ENCODE results near the gene MANSC1. TPM values are rescaled to one million over a fixed set of nuclear protein-coding genes. Genes with fewer than 3 reads are reported as not detected.

Gene MANSC1
- total RNA-seq, 1 donor from 2014 or later: 0.79 TPM

DNA sequence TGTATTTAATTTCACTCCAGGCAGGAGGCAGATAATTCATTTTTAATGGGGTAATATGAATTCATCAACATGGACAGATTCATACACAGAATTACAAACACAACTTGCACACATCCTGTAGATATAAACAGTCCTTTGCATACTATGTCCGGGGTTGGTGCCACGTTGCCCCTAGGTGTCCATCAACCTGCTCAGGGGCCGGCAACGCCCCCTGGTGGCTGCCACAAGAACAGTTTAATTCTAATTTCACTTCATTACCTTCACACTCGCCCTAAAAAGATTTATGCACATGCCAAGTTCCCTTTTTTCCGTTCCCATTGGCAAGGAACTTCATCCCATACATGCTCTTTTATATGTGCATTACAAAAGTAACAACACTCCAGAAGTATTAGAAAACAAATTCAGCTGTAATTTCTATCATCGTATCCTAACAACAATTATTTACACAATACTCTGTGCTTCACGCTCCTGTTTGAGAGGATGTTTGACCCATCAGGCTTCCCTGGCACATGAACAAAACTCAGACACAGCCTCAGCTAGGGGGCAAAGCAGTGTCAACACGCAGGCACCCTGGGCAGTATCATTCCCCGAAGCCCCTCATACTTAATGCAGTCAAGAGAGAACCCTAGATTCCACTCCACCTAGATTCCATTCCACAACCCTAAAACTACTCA, 15.5 kb downstream of the MANSC1 start:
- H3K36me3 ChIP-seq (ENCODE audit: control insufficient read depth, insufficient read depth, low read length): no peaks in the 10 kb centered on the region
- no peaks in the 10 kb centered on the region for H3K27me3 ChIP-seq (ENCODE audit: control insufficient read depth, insufficient read depth, low read length)
- DNase-seq (ENCODE audit: low read depth) (no peak), FAIRE-seq (no peak)
- no peak overlapping the region for H3K4me3 ChIP-seq (ENCODE audit: low read depth, low read length)
- TF ChIP-seq, protein P1, sequence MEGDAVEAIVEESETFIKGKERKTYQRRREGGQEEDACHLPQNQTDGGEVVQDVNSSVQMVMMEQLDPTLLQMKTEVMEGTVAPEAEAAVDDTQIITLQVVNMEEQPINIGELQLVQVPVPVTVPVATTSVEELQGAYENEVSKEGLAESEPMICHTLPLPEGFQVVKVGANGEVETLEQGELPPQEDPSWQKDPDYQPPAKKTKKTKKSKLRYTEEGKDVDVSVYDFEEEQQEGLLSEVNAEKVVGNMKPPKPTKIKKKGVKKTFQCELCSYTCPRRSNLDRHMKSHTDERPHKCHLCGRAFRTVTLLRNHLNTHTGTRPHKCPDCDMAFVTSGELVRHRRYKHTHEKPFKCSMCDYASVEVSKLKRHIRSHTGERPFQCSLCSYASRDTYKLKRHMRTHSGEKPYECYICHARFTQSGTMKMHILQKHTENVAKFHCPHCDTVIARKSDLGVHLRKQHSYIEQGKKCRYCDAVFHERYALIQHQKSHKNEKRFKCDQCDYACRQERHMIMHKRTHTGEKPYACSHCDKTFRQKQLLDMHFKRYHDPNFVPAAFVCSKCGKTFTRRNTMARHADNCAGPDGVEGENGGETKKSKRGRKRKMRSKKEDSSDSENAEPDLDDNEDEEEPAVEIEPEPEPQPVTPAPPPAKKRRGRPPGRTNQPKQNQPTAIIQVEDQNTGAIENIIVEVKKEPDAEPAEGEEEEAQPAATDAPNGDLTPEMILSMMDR (IDR thresholded peaks at IDR 0.05; ENCODE audit: insufficient read depth, low read length, severe bottlenecking): peak; percentile 75

DNA sequence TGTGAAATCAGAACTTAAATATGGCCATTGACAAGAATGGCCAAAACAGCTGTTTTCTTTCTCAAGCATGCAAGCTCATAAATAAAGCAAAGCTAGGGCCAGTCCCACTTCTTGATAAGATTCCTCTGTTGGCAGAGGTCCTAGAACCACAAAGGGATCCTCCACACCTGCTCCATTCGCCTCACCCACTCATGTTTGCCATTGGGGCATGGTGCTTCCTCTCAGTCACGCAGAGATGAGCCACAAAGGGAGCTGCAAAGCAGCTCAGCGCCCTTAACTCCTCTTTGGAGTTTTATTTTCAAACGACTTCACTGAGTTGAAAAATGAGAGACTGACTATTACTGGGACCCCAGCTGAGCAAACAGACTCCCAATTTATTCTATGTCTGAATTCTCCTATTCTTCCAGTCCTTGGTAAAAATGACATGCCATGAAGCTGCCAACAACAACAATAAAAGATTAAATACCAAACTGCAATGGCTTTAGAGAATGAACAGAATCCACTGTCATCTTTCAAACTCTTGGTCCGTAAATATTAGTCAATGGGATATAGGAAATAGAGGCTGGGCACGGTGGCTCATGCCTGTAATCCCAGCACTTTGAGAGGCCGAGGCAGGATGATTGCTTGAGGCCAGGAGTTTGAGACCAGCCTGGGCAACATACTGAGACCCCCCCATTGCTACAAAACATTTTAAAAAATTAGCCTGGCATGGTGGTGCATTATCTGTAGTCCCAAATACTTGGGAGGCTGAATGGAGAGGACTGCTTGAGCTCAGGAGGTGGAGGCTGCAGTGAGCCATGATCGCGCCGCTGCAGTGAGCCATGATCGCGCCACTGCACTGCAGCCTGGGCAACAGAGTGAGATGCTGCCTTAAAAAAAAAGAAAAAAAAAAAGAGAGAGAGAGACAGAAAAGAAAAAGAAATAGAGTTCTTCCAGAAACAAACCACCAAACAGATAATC, 16.4 kb downstream of the MANSC1 start:
- no peaks in the 10 kb centered on the region for H3K27me3 ChIP-seq (ENCODE audit: control insufficient read depth, insufficient read depth, low read length)
- no peak overlapping the region for H3K4me3 ChIP-seq (ENCODE audit: low read depth, low read length)
- TF ChIP-seq, protein P1 (IDR thresholded peaks at IDR 0.05; ENCODE audit: insufficient read depth, low read length, severe bottlenecking): no peak
- FAIRE-seq: no peak
- peak; percentile 56 for DNase-seq (ENCODE audit: low read depth)
- H3K36me3 ChIP-seq (ENCODE audit: control insufficient read depth, insufficient read depth, low read length): no peaks in the 10 kb centered on the region

DNA sequence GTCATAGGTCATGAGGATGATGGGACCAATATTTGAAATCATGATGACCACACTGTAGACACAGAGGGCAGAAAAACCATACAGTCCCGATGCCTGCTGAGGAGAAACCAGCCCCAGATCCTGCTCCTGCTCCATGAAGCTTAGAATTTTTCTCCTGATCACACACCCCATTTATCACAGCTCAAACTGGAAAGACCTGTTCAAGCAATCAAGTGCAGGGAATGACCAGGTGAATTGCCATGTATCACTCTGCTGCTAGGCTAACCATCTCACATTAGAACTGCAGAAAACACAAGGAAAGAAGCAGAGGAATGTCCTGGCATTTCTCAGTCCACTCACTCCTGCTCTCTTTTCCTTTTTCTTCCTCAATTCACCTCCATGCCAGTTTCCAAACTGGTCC, 18.1 kb downstream of the MANSC1 start:
- no peaks in the 10 kb centered on the region for H3K27me3 ChIP-seq (ENCODE audit: control insufficient read depth, insufficient read depth, low read length)
- no peak overlapping the region for H3K4me3 ChIP-seq (ENCODE audit: low read depth, low read length)
- DNase-seq (ENCODE audit: low read depth) (peak; percentile 57), FAIRE-seq (peak; percentile 32)
- TF ChIP-seq, protein P1 (IDR thresholded peaks at IDR 0.05; ENCODE audit: insufficient read depth, low read length, severe bottlenecking): no peak
- H3K36me3 ChIP-seq (ENCODE audit: control insufficient read depth, insufficient read depth, low read length): no peaks in the 10 kb centered on the region

DNA sequence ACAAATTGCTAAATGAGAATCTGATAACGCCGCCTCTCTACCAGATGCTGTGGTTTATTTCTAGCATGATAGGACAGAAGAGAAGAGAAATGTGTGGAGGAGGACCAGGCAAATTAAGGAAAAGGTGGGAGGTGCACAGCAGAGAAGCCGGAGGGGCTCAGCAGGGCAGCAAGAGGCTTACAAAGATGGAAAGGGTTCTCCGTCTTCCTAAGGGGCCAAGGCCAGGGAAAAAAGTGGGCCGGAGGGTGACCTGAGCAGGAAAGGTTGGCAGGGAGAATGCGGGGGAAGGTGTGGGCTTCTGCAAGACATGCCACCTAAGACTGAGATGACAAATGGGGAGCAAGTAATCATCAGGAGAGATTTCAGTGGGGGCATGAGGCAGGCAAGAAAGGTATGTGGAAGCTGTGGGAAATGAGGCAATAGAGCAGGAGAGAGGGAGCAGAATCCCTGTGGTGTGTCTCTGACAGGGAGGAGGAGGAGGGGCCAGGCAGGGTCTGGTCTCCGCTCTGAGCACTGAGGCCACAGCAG, 18.7 kb downstream of the MANSC1 start:
- FAIRE-seq: no peak
- TF ChIP-seq, protein P1 (IDR thresholded peaks at IDR 0.05; ENCODE audit: insufficient read depth, low read length, severe bottlenecking): no peak
- no peak for DNase-seq (ENCODE audit: low read depth)
- H3K36me3 ChIP-seq (ENCODE audit: control insufficient read depth, insufficient read depth, low read length): no peaks in the 10 kb centered on the region
- no peaks in the 10 kb centered on the region for H3K27me3 ChIP-seq (ENCODE audit: control insufficient read depth, insufficient read depth, low read length)
- no peak overlapping the region for H3K4me3 ChIP-seq (ENCODE audit: low read depth, low read length)

DNA sequence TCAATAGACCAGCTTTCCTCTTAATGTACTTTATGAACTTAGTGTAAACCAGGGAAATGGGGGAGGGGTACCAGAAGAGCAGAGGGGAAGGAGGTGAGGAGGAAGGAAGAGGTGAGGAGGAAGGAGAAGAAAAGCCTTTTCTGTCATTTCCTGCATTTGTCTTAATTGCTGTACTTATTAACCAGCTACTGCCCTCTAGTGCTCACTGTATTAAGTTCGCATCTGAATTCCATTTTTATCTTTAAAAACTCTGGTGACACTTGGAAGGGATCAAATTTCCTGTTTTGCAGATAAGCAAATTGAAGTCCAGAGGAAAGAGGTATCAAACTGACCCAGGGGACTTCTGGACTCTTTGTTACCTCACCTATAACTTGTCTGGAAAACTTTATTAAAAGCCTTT, 22.2 kb downstream of the MANSC1 start:
- Histone ChIP-seq H3K27me3 (ENCODE audit: control insufficient read depth, insufficient read depth, low read length) (no peaks in the 10 kb centered on the region), H3K4me3 (ENCODE audit: low read depth, low read length) (no peak overlapping the region), H3K36me3 (ENCODE audit: control insufficient read depth, insufficient read depth, low read length) (no peaks in the 10 kb centered on the region)
- FAIRE-seq (no peak), DNase-seq (ENCODE audit: low read depth) (peak; percentile 65)
- TF ChIP-seq, protein P1 (IDR thresholded peaks at IDR 0.05; ENCODE audit: insufficient read depth, low read length, severe bottlenecking): peak; percentile 67

All from bronchial epithelial cell (primary cell).